ENCODE data around the gene CCN6. TPM values are rescaled to one million over a fixed set of nuclear protein-coding genes. Genes with fewer than 3 reads are reported as not detected.

Gene CCN6
- total RNA-seq, 4 donors from 2014 or later = 0.39 to 0.42 TPM; not detected in 2

GRCh38 chr6:112019589-112019988 lies 34.3 kb upstream of the CCN6 start:
- Histone ChIP-seq H3K9me3 (peaks cover 0 to 5% (median 0%) of the 10 kb centered on the region in 4 donors), H3K4me1 (peaks cover 5 to 71% (median 24%) of the 10 kb centered on the region in 4 donors), H3K27ac (peak overlapping the region; percentile 64 to 95 (median 76)), H3K27me3 (no peaks in the 10 kb centered on the region), H3K4me3 (no peak overlapping the region), H3K36me3 (no peaks in the 10 kb centered on the region)
- TF ChIP-seq POLR2A (IDR thresholded peaks at IDR 0.05) (no peak), CTCF (IDR thresholded peaks at IDR 0.05) (no peak), EP300 (IDR thresholded peaks at IDR 0.05) (no peak)
- WGBS, 2 donors = 89 to 91% methylated on average over 1 of the region's 1 CpG
- no peak for DNase-seq (ENCODE audit: low spot score in 2 of 2)

- TF ChIP-seq POLR2A (IDR thresholded peaks at IDR 0.05) (no peak), CTCF (IDR thresholded peaks at IDR 0.05) (no peak), EP300 (IDR thresholded peaks at IDR 0.05) (no peak)
- H3K4me3 ChIP-seq = no peak overlapping the region
- no peak for DNase-seq (ENCODE audit: low spot score in 2 of 2)
- H3K36me3 ChIP-seq = no peaks in the 10 kb centered on the region
- H3K9me3 ChIP-seq = peaks cover 0 to 5% (median 0%) of the 10 kb centered on the region in 4 donors
- no peaks in the 10 kb centered on the region for H3K27me3 ChIP-seq
- WGBS, 2 donors = 68 to 77% methylated on average over 6 of the region's 6 CpGs
- peak overlapping the region in 2 of 4 donors; percentile 87 to 95 for H3K27ac ChIP-seq
- H3K4me1 ChIP-seq = peaks cover 5 to 48% (median 20%) of the 10 kb centered on the region in 4 donors
Measured at GRCh38 chr6:112021691-112022310, 32.1 kb upstream of the CCN6 start.

- no peak for DNase-seq (ENCODE audit: low spot score in 2 of 2)
- no peaks in the 10 kb centered on the region for H3K27me3 ChIP-seq
- H3K4me3 ChIP-seq = no peak overlapping the region
- H3K4me1 ChIP-seq = peaks cover 5 to 46% (median 20%) of the 10 kb centered on the region in 4 donors
- H3K9me3 ChIP-seq = peaks cover 0 to 5% (median 0%) of the 10 kb centered on the region in 4 donors
- TF ChIP-seq CTCF (IDR thresholded peaks at IDR 0.05) (no peak), POLR2A (IDR thresholded peaks at IDR 0.05) (no peak), EP300 (IDR thresholded peaks at IDR 0.05) (no peak)
- H3K36me3 ChIP-seq = no peaks in the 10 kb centered on the region
- peak overlapping the region in 2 of 4 donors; percentile 21 to 87 for H3K27ac ChIP-seq
Measured at GRCh38 chr6:112022749-112023148, 31.2 kb upstream of the CCN6 start.

- no peak for DNase-seq (ENCODE audit: low spot score in 2 of 2)
- H3K4me1 ChIP-seq = peaks cover 2 to 46% (median 13%) of the 10 kb centered on the region in 4 donors
- TF ChIP-seq CTCF (IDR thresholded peaks at IDR 0.05) (no peak), EP300 (IDR thresholded peaks at IDR 0.05) (no peak)
- peaks cover 0 to 5% (median 0%) of the 10 kb centered on the region in 4 donors for H3K9me3 ChIP-seq
- no peak overlapping the region for H3K27ac ChIP-seq
- no peaks in the 10 kb centered on the region for H3K27me3 ChIP-seq
- WGBS, 2 donors = 96 to 100% methylated on average over 4 of the region's 4 CpGs
- H3K4me3 ChIP-seq = no peak overlapping the region
- H3K36me3 ChIP-seq = no peaks in the 10 kb centered on the region
Measured at GRCh38 chr6:112024464-112024863, 29.4 kb upstream of the CCN6 start.

GRCh38 chr6:112026933-112027332 lies 27.0 kb upstream of the CCN6 start:
- TF ChIP-seq CTCF (IDR thresholded peaks at IDR 0.05) (no peak), POLR2A (IDR thresholded peaks at IDR 0.05) (no peak), EP300 (IDR thresholded peaks at IDR 0.05) (no peak)
- H3K9me3 ChIP-seq = peaks cover 0 to 5% (median 0%) of the 10 kb centered on the region in 4 donors
- peaks cover 0 to 49% (median 18%) of the 10 kb centered on the region in 4 donors for H3K4me1 ChIP-seq
- H3K27ac ChIP-seq = peak overlapping the region in 2 of 4 donors; percentile 14 to 32
- 95 to 96% methylated on average over 4 of the region's 4 CpGs for WGBS, 2 donors
- DNase-seq (ENCODE audit: low spot score in 2 of 2) = no peak
- H3K36me3 ChIP-seq = no peaks in the 10 kb centered on the region
- H3K4me3 ChIP-seq = no peak overlapping the region
- H3K27me3 ChIP-seq = no peaks in the 10 kb centered on the region

Measured in tibial nerve (tissue), 4 donors.